ENCODE data around the gene DNASE1. TPM values are rescaled to one million over a fixed set of nuclear protein-coding genes. Genes with fewer than 3 reads are reported as not detected.

Gene DNASE1
- total and polyA plus RNA-seq, 11 donors = 3.2 to 10.2 (median 6.0) TPM

- DNase-seq (peak in 1 of 5 donors; percentile 25), ATAC-seq (no peak)
- H3K9me3 ChIP-seq = no peaks in the 10 kb centered on the region
- no peak overlapping the region for H3K4me3 ChIP-seq
- TF ChIP-seq POLR2A (IDR thresholded peaks at IDR 0.05) (no peak), CTCF (IDR thresholded peaks at IDR 0.05) (no peak)
- H3K27me3 ChIP-seq = no peaks in the 10 kb centered on the region
- peaks cover 0 to 69% (median 57%) of the 10 kb centered on the region in 9 donors for H3K36me3 ChIP-seq
- intact Hi-C loops (cut with DNase I) = no loop called here
- no peaks in the 10 kb centered on the region for H3K4me1 ChIP-seq
- WGBS, 4 donors = 79 to 92% (median 88%) methylated on average over 8 to 10 of the region's 10 CpGs
- H3K27ac ChIP-seq = no peak overlapping the region
These were observed 14.6 kb downstream of the DNASE1 start for GRCh38 chr16:3669082-3669481.

GRCh38 chr16:3670711-3671110 is 16.2 kb downstream of the DNASE1 start:
- Histone ChIP-seq H3K4me1 (peaks cover 0 to 5% (median 0%) of the 10 kb centered on the region in 12 donors), H3K4me3 (no peak overlapping the region), H3K36me3 (peaks cover 0 to 69% (median 57%) of the 10 kb centered on the region in 9 donors), H3K9me3 (no peaks in the 10 kb centered on the region), H3K27me3 (no peaks in the 10 kb centered on the region), H3K27ac (no peak overlapping the region)
- DNase-seq (no peak), ATAC-seq (no peak)
- TF ChIP-seq POLR2A (IDR thresholded peaks at IDR 0.05) (no peak), CTCF (IDR thresholded peaks at IDR 0.05) (no peak)
- 86 to 94% (median 91%) methylated on average over 2 to 13 of the region's 13 CpGs for WGBS, 4 donors
- intact Hi-C loops (cut with DNase I) = no loop called here

GRCh38 chr16:3671424-3671823 is 16.9 kb downstream of the DNASE1 start:
- no peak overlapping the region for H3K27ac ChIP-seq
- peaks cover 0 to 70% (median 58%) of the 10 kb centered on the region in 9 donors for H3K36me3 ChIP-seq
- WGBS, 4 donors = 93 to 96% (median 94%) methylated on average over 9 to 11 of the region's 11 CpGs
- DNase-seq (no peak), ATAC-seq (peak in 1 of 4 donors; percentile 9)
- no peaks in the 10 kb centered on the region for H3K27me3 ChIP-seq
- intact Hi-C loops (cut with DNase I) = no loop called here
- H3K4me3 ChIP-seq = no peak overlapping the region
- no peaks in the 10 kb centered on the region for H3K9me3 ChIP-seq
- H3K4me1 ChIP-seq = peaks cover 0 to 11% (median 2%) of the 10 kb centered on the region in 12 donors
- TF ChIP-seq POLR2A (IDR thresholded peaks at IDR 0.05) = no peak
- TF ChIP-seq CTCF (IDR thresholded peaks at IDR 0.05) = no peak

- Histone ChIP-seq H3K36me3 (peaks cover 0 to 80% (median 57%) of the 10 kb centered on the region in 9 donors), H3K4me1 (peaks cover 0 to 16% (median 3%) of the 10 kb centered on the region in 12 donors), H3K27ac (no peak overlapping the region), H3K4me3 (no peak overlapping the region), H3K27me3 (no peaks in the 10 kb centered on the region), H3K9me3 (no peaks in the 10 kb centered on the region)
- intact Hi-C loops (cut with DNase I) = no loop called here
- no peak for TF ChIP-seq POLR2A (IDR thresholded peaks at IDR 0.05)
- TF ChIP-seq CTCF (IDR thresholded peaks at IDR 0.05) = no peak
- DNase-seq = peak in 2 of 5 donors; percentile 13 to 48
- 95 to 97% (median 96%) methylated on average over 16 to 26 of the region's 26 CpGs for WGBS, 4 donors
- ATAC-seq = no peak
These were observed 18.1 kb downstream of the DNASE1 start for GRCh38 chr16:3672571-3673041.
